Mesendoderm (in vitro differentiated cells): ENCODE results near the gene CD96.

ENCODE experiments used
- DNase-seq: peaks from one replicate; pipeline ENCODE4 v3.0.0; 2013
- H2AK5ac ChIP-seq: 2 replicates; pipeline ENCODE4 v1.6.1; 2013; ENCODE audit warnings: low read length, inconsistent platforms
- H2BK120ac ChIP-seq: 2 replicates; pipeline ENCODE4 v1.6.1; 2013; ENCODE audit warnings: low read depth, mild to moderate bottlenecking, low read length, moderate library complexity, mixed read lengths
- H2BK15ac ChIP-seq: replicated peaks from 2 replicates; pipeline ENCODE4 v1.6.1; 2013; ENCODE audit warnings: low read depth, mild to moderate bottlenecking, moderate library complexity
- H2BK5ac ChIP-seq: 2 replicates; pipeline ENCODE4 v1.6.1; 2013; ENCODE audit warnings: low read length, inconsistent platforms
- H3K18ac ChIP-seq: 2 replicates; pipeline ENCODE4 v1.6.1; 2013; ENCODE audit warnings: mild to moderate bottlenecking, low read length, mixed read lengths
- H3K23ac ChIP-seq: one replicate; pipeline ENCODE4 v1.6.1; 2013; ENCODE audit warnings: low read length
- H3K27ac ChIP-seq: 2 replicates; pipeline ENCODE4 v1.5.1; 2013; ENCODE audit warnings: low read depth, mild to moderate bottlenecking, inconsistent platforms, low read length, moderate library complexity
- H3K27me3 ChIP-seq: 2 replicates; pipeline ENCODE4 v1.6.1; 2013; ENCODE audit warnings: low read length, control low read depth, mild to moderate bottlenecking, inconsistent platforms; ENCODE audit not compliant: insufficient read depth, poor library complexity
- H3K36me3 ChIP-seq: 2 replicates; pipeline ENCODE4 v1.6.1; 2013; ENCODE audit warnings: low read length, inconsistent platforms; ENCODE audit not compliant: control insufficient read depth, insufficient read depth
- H3K4ac ChIP-seq: one replicate; pipeline ENCODE4 v1.6.1; 2013; ENCODE audit warnings: low read depth, mild to moderate bottlenecking, low read length, moderate library complexity
- H3K4me1 ChIP-seq: 2 replicates; pipeline ENCODE4 v1.6.1; 2013; ENCODE audit warnings: low read depth, low read length, inconsistent platforms; ENCODE audit not compliant: control insufficient read depth
- H3K4me2 ChIP-seq: 2 replicates; pipeline ENCODE4 v1.6.1; 2013; ENCODE audit warnings: low read length
- H3K4me3 ChIP-seq: 2 replicates; pipeline ENCODE4 v1.5.1; 2013; ENCODE audit warnings: mild to moderate bottlenecking, low read length
- H3K56ac ChIP-seq: one replicate; pipeline ENCODE4 v1.6.1; 2013; ENCODE audit warnings: low read length
- H3K79me1 ChIP-seq: 2 replicates; pipeline ENCODE4 v1.6.1; 2013; ENCODE audit warnings: low read length, inconsistent platforms
- H3K79me2 ChIP-seq: 2 replicates; pipeline ENCODE4 v1.6.1; 2013; ENCODE audit warnings: mild to moderate bottlenecking, low read length; ENCODE audit not compliant: control insufficient read depth, insufficient read depth
- H3K9ac ChIP-seq: 2 replicates; pipeline ENCODE4 v1.6.1; 2013; ENCODE audit warnings: low read length, inconsistent platforms
- H4K5ac ChIP-seq: one replicate; pipeline ENCODE4 v1.6.1; 2013; ENCODE audit warnings: low read length
- H4K8ac ChIP-seq: one replicate; pipeline ENCODE4 v1.6.1; 2013; ENCODE audit warnings: low read depth, mild to moderate bottlenecking, control low read depth, low read length, moderate library complexity
- WGBS: extraction: QIAGEN DNeasy Blood & Tissue Kit; methylation state at CpG from one replicate; pipeline ENCODE4 v1.1.7; 2013; ENCODE audit warnings: low lambda C conversion rate, missing lambda C conversion rate; ENCODE audit not compliant: insufficient coverage; ENCODE audit errors: extremely low coverage; 5-methylcytosine and 5-hydroxymethylcytosine counted together

CD96 gene

GRCh38 chr3:111692593-111693552, 150.9 kb downstream of the CD96 start:
- Histone ChIP-seq H3K4me1 (no peaks in the 10 kb centered on the region), H3K9ac (no peak overlapping the region), H3K4ac (no peak overlapping the region), H2BK15ac (no peak overlapping the region), H3K27me3 (no peaks in the 10 kb centered on the region), H3K23ac (no peak overlapping the region), H4K8ac (no peak overlapping the region), H2BK120ac (no peak overlapping the region), H3K18ac (no peak overlapping the region), H2AK5ac (no peak overlapping the region), H3K56ac (no peak overlapping the region), H2BK5ac (no peak overlapping the region), H3K79me2 (no peaks in the 10 kb centered on the region), H3K4me3 (no peak overlapping the region), H3K36me3 (no peaks in the 10 kb centered on the region), H3K4me2 (no peak overlapping the region), H3K79me1 (no peaks in the 10 kb centered on the region), H4K5ac (no peak overlapping the region), H3K27ac (no peak overlapping the region)
- WGBS, result no CpG with 5 or more reads among the region's 8 CpGs
- no peak for DNase-seq

- Histone ChIP-seq H4K5ac (no peak overlapping the region), H3K56ac (no peak overlapping the region), H2BK15ac (no peak overlapping the region), H3K36me3 (no peaks in the 10 kb centered on the region), H3K4me3 (no peak overlapping the region), H3K23ac (no peak overlapping the region), H3K27ac (no peak overlapping the region), H3K9ac (no peak overlapping the region), H3K79me1 (no peaks in the 10 kb centered on the region), H3K18ac (no peak overlapping the region), H2BK120ac (no peak overlapping the region), H3K4me2 (no peak overlapping the region), H4K8ac (no peak overlapping the region), H3K79me2 (no peaks in the 10 kb centered on the region), H2BK5ac (no peak overlapping the region), H3K4ac (no peak overlapping the region), H3K4me1 (no peaks in the 10 kb centered on the region), H3K27me3 (no peaks in the 10 kb centered on the region), H2AK5ac (no peak overlapping the region)
- no peak for DNase-seq
- no CpG with 5 or more reads among the region's 2 CpGs for WGBS
Measured at GRCh38 chr3:111694471-111694870, 152.5 kb downstream of the CD96 start.

GRCh38 chr3:111695636-111696117, 153.7 kb downstream of the CD96 start:
- Histone ChIP-seq H2BK120ac (no peak overlapping the region), H4K8ac (no peak overlapping the region), H3K4me1 (no peaks in the 10 kb centered on the region), H3K27me3 (no peaks in the 10 kb centered on the region), H3K4ac (no peak overlapping the region), H2BK15ac (no peak overlapping the region), H3K4me3 (no peak overlapping the region), H2BK5ac (no peak overlapping the region), H3K9ac (no peak overlapping the region), H3K27ac (no peak overlapping the region), H3K4me2 (no peak overlapping the region), H3K18ac (no peak overlapping the region), H3K79me1 (no peaks in the 10 kb centered on the region), H3K79me2 (no peaks in the 10 kb centered on the region), H3K56ac (no peak overlapping the region), H4K5ac (no peak overlapping the region), H3K36me3 (no peaks in the 10 kb centered on the region), H2AK5ac (no peak overlapping the region), H3K23ac (no peak overlapping the region)
- no CpG with 5 or more reads among the region's 1 CpG for WGBS
- no peak for DNase-seq

GRCh38 chr3:111700054-111700453, 158.1 kb downstream of the CD96 start:
- WGBS, result no CpG with 5 or more reads among the region's 3 CpGs
- H3K79me1 ChIP-seq, result no peaks in the 10 kb centered on the region

GRCh38 chr3:111701292-111701906, 159.4 kb downstream of the CD96 start:
- Histone ChIP-seq H3K79me1 (no peaks in the 10 kb centered on the region), H3K4ac (no peak overlapping the region), H3K56ac (no peak overlapping the region), H3K23ac (no peak overlapping the region), H2AK5ac (no peak overlapping the region), H3K27me3 (no peaks in the 10 kb centered on the region), H3K4me2 (no peak overlapping the region), H3K4me1 (no peaks in the 10 kb centered on the region), H4K8ac (no peak overlapping the region), H3K9ac (no peak overlapping the region), H3K79me2 (no peaks in the 10 kb centered on the region), H4K5ac (no peak overlapping the region), H3K27ac (no peak overlapping the region), H2BK5ac (no peak overlapping the region), H2BK15ac (no peak overlapping the region), H3K4me3 (no peak overlapping the region), H3K18ac (no peak overlapping the region), H2BK120ac (no peak overlapping the region), H3K36me3 (no peaks in the 10 kb centered on the region)
- no peak for DNase-seq
- no CpG with 5 or more reads among the region's 2 CpGs for WGBS

More at GRCh38 chr3:111700054-111700453, 158.1 kb downstream of the CD96 start:
- no peaks in the 10 kb centered on the region for H3K27me3 ChIP-seq
- H2BK15ac ChIP-seq, result no peak overlapping the region
- H3K79me2 ChIP-seq, result no peaks in the 10 kb centered on the region
- no peak overlapping the region for H3K9ac ChIP-seq
- H3K4me2 ChIP-seq, result no peak overlapping the region
- H2BK120ac ChIP-seq, result no peak overlapping the region
- no peak overlapping the region for H4K8ac ChIP-seq
- no peaks in the 10 kb centered on the region for H3K4me1 ChIP-seq
- no peak overlapping the region for H2AK5ac ChIP-seq
- H4K5ac ChIP-seq, result no peak overlapping the region
- no peak overlapping the region for H3K27ac ChIP-seq
- no peak overlapping the region for H3K4me3 ChIP-seq
- no peak overlapping the region for H3K18ac ChIP-seq
- no peak overlapping the region for H3K56ac ChIP-seq
- DNase-seq, result no peak
- no peak overlapping the region for H2BK5ac ChIP-seq
- no peaks in the 10 kb centered on the region for H3K36me3 ChIP-seq
- no peak overlapping the region for H3K23ac ChIP-seq
- no peak overlapping the region for H3K4ac ChIP-seq
